ENCODE measurements around the gene NLGN2.

The NLGN2 gene

DNA sequence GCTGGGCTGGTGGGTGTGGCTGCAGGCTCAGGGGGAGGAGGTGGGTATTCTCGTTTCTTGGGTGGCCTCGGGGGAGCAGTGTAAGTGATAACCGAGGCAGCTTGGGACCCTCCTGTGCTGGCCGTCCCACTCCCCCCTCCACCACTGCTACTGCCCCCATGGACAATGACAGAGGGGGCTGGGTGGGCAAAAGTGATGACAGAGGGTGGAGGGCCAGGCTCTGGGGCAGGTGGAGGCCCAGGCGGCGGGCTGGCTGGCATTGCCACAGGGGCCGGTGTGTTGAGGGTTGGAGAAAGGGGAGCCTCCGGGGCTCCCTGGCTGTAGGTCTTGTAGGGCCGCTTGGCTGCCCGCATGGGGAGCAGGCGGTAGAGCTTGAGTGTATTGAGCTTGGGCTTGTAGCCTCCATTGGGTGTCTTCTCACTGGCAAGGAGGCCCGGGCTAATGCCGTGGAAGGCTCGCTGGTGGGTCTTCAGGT is 55.8 kb downstream of the NLGN2 start:
- in situ Hi-C loops (cut with MboI; ENCODE audit: low sequenced_read_pairs), result no loop called here

DNA sequence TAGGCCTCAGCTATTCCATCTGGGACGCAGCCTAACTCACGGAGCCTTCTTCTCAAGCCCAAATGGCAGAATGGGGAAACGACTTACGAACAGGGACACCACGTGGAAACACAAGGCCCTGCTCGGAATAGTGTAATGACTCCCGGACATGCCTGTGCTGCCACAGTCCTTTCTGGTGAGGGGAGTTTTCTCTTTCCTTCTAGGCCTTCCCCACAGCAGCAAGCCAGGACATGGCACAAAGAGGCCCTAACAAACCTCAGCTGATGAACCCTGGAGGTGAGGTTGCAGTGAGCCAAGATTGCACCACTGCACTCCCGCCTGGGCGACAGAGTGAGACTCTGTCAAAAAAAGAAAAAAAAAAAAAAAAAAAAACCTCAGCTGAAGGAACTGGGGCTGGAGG is 56.4 kb downstream of the NLGN2 start:
- in situ Hi-C loops (cut with MboI; ENCODE audit: low sequenced_read_pairs), result no loop called here

DNA sequence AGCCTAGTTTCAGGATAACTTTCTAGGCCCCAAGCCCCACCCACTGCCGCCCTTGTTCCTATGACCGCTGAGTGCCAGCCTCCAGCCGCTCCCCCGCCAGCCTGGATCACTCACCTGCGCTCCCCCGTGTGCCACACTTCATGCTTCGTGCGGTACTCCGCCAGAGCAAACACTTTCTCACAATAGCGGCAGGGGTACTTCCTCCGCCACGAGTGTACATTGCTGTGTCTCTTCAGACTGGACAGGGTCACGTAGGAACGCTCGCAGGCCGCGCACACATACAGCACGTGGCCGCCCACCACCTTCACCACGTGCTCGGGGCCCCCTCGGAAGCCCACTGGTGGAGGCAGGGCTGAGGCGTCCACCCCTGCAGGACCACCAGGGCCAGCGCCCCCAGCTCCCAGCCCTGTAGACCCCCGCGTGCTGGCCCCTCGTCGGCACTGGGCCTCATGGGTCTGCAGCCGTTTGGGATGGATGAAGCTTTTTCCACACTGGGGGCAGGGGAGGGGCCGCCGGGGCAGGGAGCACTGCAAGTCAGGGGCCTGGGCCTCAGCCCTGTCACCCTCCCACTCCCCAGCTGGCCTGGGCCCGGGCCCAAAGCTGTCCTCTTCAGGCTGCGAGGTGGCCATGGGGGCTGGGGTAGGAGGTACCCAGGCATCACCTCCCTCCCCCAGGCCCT is 58.1 kb downstream of the NLGN2 start:
- in situ Hi-C loops (cut with MboI; ENCODE audit: low sequenced_read_pairs), result no loop called here

DNA sequence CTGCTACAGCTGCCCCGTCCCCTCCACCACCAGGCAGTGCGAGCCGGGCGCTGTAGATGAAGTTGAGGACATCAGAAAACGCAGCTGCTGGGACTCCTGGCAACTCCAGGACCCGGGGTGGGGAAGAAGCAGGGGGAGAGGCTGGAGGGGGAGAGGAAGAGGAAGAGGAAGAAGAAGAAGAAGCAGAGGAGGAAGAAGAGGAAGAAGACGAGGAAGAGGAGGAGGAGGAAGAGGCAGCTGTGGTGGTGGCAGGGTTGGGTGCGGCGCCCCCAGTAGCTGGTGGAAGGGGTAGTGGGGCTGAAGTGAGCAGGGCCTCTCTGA is 58.6 kb downstream of the NLGN2 start:
- in situ Hi-C loops (cut with MboI; ENCODE audit: low sequenced_read_pairs), result no loop called here

DNA sequence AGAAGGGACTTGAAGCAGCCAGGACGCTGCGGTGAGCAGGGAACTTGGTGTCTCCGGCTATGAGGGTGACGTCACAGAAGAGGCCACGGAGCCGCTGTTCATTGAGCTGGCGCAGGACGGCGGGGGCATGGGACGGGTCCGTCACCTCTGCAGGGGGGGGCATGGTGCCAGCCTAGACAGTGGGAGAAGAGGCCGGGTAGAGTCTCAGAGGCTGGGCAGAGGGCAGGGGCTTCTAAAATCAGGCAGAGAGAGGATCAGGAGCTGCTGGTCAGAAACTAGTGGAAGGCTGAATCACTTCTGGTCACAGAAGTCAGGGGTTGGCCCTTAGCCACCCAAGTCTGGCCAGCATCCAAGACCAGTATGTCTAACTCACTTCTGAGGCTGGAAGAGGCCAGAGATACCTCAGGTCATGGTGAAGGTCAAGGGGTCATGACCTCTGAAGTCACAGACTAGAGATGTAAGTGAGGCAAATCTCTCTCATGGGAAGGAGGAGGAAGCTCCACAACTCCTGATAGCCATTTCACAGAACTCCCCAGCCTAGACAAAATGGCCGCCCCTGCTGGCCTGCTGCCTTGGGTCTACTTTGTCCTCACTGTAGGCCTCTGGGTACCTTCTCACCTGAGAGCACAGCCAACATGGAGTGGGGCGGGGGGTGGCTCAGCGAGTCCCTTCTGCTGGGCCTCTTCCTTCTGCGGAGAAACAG is 59.1 kb downstream of the NLGN2 start:
- in situ Hi-C loops (cut with MboI; ENCODE audit: low sequenced_read_pairs), result no loop called here

DNA sequence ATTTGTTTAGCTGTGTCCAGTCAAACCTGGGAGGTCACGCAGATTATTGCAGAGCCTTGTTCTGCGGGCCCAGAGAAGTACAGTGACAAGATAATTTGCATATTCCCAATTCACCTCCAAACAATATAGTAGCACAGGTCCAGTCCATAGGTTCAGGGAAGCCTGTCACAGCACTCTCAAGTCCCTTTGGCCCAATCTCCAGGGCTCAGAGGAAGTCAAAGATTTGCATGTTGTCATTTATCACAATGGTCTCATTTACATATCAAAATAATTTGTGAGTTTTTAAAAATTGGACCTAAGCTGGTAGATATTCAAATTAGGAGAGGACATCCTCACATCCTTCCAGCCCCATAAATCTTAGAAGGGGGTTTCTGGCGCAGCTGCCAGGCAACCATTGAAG is 59.9 kb downstream of the NLGN2 start:
- in situ Hi-C loops (cut with MboI; ENCODE audit: low sequenced_read_pairs), result no loop called here

DNA sequence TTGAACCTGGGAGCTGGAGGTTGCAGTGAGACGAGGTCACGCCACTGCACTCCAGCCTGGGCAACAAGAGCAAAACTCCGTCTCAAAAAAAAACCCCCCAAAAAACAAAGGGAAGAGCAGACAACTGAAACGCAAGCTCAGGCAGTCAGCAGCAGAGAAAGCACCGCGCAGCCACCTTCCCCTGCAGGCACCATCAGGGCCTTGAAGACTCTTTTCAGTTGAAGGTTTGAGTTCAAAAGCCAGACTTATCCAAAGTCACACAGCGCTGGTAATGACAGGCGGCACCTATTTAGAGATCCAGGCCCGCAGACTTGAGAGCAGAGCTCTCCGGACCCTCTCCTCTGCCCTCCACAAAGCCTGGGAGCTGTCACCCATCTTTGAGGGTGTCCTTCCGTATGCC is 60.6 kb downstream of the NLGN2 start:
- in situ Hi-C loops (cut with MboI; ENCODE audit: low sequenced_read_pairs), result no loop called here

DNA sequence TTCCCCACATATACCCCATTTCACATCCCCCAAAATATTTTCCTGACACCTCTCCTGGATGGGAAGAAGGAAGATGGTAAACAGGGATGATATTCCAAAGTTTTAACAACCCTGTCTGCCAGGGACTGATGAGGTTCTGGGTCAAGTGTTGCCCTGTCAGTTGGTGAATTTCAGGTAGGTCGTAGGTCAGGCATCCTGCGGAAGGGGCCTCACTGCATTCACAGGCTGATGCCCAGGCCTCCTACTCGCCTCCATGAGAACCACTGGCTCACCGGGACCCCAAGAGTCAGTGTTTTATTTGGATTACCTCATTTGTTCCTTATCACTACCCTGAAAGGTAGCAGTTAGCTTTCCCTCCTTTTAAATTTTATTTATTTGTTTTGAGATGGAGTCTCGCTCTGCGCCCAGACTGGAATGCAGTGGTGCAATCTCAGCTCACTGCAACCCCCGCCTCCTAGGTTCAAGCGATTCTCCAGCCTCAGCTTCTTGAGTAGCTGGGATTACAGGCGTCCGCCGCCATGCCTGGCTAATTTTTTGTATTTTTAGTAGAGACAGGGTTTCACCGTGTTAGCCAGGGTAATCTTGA is 61.3 kb downstream of the NLGN2 start:
- in situ Hi-C loops (cut with MboI; ENCODE audit: low sequenced_read_pairs), result no loop called here

Measured in HL-60/S4 treated with retinoic acid at 250 ng/mL for 4 days and 3 days (cell line).